Right ventricle myocardium inferior (tissue), 1 donor: ENCODE results near the gene TRMT2A. TPM values are rescaled to one million over a fixed set of nuclear protein-coding genes. Genes with fewer than 3 reads are reported as not detected.

Experiments
- ATAC-seq: fragments of 200-7000 bp; cut with Tn5 transposase; one replicate; pipeline ENCODE4 v1.9.1; 2020; ENCODE audit warnings: mild to moderate bottlenecking, moderate library complexity
- DNase-seq: peaks from one replicate; pipeline ENCODE4 v3.0.0; 2021; ENCODE audit errors: missing footprints
- intact Hi-C: fragments of 100-400 bp; cut with DNase I; formaldehyde crosslinking; loops from one replicate; pipeline ENCODE4 v1.11.0; 2022
- total RNA-seq: library from RNA; stranded (reverse); fragmentation: NEBNext Ultra II Directional; extraction: Animal tissue kit (Norgen Biotek cat#: 25700); gene quantifications from one replicate; pipeline ENCODE4 v1.2.1, GENCODE V29; 2021
- donor health status: DM: no; HTN: yes; CAD: no; lungs with severe emphysema.

The TRMT2A gene
- total RNA-seq, 1 donor from 2014 or later: 24.5 TPM

DNA sequence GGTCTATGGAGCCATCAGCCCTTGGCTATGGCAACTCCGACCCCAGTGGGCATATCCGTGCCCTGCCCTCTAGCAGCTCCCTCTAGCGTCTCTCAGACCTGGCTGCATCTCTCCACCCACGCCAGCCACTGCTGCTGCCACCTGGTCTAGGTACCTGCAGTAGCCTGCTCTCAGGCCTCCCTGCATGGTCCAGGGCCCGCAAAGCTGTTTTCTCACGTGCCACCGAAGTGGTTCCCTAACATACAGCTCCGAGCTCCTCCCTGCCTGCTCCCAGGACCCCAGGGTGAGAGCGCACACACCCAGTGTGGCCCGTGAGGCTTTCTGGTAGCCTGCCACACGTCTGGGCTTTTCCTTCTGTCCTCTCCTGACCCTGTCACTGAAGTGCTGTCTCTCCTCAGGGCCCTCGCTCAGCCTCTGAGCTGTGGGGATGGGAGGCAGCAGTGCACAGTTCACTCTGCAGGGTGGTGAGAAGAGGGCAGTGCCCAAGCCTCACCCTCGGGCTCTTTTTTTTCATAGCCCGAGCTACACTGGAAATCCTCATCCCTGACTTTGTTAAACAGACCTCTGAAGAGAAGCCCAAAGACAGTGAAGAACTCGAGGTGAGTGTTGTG is 22.7 kb downstream of the TRMT2A start:
- no peak for DNase-seq
- peak; percentile 1 for ATAC-seq
- intact Hi-C loops: no loop called here

DNA sequence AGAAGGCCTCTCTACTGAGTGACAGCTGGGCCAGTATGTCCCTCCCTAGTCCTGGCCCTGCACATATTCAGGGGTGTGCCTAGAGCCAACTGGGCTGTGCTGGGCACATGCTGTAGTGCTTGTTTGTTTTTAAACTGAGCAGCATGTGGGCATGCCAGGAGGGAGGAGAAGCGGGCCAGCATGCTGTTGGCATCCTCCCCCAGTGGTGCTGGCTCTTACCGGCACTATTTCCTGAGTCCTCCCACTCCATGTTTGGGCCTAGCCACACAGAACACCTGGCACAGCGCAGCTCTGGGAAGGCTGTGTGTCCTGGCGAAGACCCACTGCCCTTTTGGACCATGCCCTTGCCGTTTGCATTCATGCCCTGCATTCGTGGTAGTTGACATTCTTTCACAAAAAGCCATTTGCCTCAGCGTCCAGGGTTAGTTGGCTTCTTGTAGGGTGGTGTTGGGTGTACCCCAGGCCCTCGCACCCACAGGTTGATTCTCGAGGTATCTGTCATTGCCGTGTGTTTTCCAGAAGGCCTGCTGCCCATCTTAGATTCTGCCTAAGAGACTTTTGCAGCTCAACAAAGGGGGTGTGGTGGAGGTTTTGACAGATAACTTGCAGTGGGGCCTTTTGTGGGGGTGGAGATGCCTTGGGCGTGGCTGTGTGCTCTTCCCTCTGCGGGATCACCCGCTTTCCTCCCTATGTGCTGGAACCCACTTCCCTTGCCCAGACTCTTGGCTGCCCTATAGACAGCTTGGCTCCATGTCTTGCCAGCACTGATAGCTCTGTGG is 23.4 kb downstream of the TRMT2A start:
- DNase-seq: peak; percentile 76
- intact Hi-C loops: no loop called here
- ATAC-seq: peak; percentile 98

DNA sequence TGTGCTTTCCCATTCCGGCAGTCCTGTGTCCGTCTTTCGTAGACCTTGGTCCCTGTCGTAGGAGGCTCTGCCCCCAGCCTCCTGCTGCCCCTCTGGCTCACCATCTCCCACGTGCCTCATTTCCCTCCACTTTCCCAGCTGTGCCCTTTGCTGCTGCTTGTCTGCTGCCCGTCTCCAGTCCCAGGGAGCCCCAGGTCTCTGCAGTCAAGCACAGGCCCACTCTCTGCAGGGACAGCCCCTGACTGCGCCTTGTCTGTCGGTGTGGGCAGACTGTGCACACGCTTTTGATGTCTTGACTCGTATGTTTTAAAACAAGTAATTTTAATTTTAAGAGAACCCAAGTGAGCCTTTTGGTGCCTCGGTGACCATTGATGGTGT is 24.6 kb downstream of the TRMT2A start:
- DNase-seq (no peak), ATAC-seq (no peak)
- intact Hi-C loops: no loop called here

DNA sequence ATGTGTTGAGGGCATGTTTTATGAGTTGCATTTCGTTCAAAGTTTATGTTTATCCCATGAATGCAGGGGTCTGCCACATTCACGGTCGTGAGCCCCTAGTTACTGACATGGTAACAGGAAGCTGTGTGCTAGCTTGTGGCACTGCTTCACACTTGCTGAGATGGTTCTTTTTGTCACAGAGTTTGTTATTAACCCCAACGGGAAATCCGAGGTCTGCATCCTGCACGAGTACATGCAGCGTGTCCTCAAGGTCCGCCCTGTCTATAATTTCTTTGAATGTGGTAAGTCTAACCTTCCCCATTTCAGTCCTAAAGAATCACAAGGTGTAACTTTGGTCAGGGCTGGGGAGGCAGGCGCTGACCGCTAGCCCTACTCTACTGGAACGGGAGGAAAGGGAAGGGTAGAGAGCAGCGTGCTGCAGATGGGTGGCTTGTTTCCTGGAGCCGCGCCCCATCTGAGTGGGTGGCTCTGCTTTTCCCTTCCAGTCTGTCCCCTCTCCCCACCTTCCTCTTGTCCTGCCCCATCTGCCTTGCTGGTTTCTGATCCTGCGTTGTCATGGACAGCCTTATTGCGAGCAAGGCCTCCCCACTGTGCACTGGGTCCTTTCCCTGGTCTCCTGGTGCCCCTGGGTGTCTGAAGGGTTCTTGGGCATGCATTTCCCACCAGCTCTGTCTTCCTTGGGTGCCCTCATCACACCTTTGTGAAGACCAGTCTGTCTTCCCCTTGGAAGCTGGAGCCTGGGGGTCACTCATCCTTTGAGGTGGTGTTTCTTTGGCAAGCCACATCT is 25.1 kb downstream of the TRMT2A start:
- ATAC-seq: no peak
- DNase-seq: peak; percentile 40
- intact Hi-C loops: no loop called here

DNA sequence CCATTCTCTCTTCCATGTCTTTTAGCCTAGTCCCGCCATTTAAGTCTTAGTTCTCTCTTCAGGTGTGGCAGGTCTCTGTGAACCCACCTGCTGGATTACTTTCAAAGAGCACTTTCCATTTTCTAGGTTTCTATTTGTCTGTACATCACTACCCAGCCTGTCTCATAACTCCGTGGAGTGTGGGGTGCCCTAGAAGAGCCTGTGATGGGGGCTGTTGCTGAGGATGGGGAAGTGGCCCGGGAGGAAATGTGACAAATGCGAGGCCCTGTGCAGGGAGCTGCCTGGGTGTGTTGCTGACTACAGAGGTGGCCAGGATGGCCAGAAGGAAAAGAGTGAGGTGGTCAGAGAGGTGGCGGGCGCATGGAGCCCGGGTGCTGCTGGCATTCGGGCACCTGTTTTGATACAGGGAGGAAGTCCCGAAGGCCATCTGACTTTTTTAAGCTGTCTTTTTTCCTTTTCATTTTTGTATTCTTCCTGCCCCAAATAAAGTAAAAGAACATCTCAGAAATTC is 26.2 kb downstream of the TRMT2A start:
- DNase-seq (no peak), ATAC-seq (no peak)
- intact Hi-C loops: no loop called here

DNA sequence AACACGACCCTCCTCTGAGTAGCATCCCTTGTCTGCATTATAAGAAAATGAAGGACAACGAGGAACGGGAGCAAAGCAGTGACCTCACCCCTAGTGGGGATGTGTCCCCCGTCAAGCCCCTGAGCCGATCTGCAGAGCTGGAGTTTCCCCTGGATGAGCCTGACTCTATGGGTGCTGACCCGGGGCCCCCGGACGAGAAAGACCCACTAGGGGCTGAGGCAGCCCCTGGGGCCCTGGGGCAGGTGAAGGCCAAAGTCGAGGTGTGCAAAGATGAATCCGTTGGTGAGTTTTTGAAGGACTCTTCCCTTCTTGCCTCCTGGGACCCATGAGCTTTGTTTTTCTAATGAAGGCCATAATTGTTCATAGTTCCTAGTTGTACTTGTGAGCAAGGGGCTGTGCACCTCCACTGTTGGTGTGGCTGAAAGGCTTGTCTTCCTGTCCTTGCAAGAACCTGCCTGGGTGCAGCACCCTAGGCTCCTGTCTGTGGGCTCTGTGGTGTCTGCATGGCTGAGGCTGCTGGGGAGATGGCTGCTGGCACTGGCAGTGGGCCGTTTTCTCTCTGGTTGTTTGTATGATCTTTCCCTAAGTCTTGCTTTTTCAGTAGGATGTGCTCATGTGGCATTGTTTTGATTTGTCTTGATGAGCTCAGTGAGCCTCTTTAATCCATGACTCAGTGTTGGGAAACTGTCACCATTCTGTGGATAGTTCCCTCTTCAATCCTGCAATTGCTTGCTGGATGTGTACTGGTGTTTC is 26.9 kb downstream of the TRMT2A start:
- no peak for ATAC-seq
- intact Hi-C loops: loop anchor here (10.0 kb wide), 1 partner anchor 125 kb away; no protein-coding TSS in a partner anchor

DNA sequence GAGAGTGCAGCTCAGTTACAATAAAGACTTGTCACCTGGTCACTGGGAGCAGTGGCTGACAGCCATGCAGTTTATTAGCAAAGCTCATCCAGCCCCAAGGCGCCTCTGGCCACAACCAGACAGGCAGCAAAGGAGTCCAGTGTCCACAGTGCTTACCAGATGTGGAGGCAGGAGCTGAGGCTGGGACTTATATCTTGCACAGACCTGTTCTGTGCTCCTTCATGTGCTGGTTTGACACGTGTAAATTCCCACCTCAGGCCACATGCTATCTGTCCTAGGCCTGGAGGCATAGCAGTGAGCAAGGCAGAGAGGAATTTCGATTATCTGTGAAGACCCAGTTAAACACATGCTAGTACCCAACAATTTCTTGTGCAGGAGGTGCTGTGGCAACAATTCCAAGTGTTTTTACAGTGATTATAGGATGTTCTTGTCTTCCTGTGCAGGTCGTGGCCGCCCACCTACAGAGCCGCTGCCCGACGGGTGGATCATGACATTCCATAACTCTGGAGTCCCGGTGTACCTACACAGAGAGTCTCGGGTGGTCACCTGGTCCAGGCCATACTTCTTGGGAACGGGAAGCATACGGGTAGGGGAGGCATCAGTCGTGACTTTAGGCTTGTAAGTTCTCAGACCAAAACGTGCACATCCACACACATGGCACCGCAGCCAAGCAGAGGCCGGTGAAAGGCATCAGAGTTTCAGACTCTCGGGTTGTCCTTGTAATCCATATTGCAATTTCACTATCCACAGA is 27.6 kb downstream of the TRMT2A start:
- DNase-seq: no peak
- intact Hi-C loops: loop anchor here (10.0 kb wide), 1 partner anchor 125 kb away; no protein-coding TSS in a partner anchor
- no peak for ATAC-seq

More for the DNA sequence above, 26.9 kb downstream of the TRMT2A start:
- DNase-seq: no peak

DNA sequence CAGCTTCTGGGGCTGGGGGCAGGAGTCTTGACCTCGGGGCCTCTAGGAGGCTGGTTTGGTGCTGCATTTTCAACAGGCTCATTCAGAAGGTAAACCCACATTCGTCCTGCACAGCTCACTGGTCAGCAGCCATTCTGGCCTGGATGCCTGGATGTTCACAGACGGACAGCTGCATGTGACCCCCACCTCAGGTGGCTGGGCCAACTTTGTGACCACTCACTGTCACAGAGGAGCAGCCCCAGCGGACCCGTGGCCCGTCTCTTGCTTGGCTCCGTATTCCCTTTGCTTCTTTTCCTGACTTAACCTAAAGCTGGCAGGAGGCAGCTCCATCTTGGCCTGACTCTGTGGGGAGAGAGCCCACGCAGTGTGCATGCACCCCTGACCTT is 28.8 kb downstream of the TRMT2A start:
- DNase-seq (no peak), ATAC-seq (no peak)
- intact Hi-C loops: loop anchor here (10.0 kb wide), 1 partner anchor 123 kb away; no protein-coding TSS in a partner anchor

DNA sequence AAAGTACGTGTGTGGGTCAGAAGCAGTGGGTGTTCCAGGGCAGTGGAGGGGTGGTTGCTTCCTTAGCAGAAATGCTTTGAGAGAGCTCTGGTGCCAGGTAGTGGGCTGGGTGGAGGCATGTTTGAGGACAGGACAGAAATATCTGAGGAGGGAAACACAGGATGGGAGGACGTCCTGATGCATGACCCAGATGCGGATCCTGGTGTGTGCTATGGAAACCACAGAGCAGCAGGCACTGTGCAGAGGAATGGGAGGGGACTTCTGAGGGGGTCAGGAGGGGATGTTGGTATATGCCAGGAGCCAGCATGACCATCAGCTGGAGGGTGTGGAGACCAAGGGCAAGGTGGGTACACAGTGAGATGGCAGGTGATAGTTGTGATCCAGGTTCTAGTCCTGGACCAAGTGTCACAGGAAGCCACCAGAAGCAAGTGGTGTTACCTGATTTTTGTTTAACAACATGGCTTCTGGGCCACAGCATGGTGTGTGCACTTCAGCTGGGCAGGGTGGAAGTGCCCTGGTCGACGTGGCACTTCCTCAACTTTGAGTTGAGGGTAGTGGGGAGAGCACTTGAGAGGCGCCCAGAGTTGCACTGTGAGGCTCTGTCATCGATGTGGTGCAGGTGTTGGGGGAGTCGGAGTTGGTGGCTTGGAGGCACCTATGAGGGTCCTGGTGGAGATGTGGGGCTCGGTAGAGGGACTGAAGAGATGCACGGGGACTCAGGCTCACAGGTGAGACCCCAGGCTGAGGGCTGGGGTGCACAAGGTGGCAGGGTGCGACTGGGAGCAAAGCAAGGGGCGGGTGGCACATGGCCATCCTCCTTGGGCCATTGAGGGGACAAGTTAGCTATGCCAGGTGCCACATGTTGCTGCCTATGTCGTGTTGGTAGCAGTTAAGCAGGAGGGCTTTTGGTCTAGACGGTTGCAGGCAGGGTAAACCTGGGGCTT is 29.4 kb downstream of the TRMT2A start:
- intact Hi-C loops: loop anchor here (10.0 kb wide), 1 partner anchor 123 kb away; no protein-coding TSS in a partner anchor
- DNase-seq (no peak), ATAC-seq (no peak)

DNA sequence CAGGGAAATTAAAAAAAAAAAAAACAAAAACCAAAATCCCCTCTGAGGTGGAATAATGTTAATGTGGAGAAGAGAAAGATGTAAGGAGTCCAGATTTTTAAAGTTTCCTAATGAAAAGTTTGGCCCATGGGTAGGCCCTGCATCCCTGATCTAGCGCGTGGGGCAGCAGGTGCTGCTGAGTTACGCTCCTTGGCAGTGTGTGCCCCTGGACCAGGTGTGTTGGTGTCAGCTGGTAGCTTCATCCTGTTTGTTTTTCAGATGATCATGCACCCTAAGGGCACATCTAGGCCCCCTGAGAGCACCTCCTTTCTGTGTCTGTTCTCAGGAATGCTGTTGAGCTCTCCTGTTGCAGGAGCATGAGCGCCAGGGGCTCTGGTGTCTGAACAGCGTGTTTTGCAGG is 30.3 kb downstream of the TRMT2A start:
- intact Hi-C loops: loop anchor here (10.0 kb wide), 1 partner anchor 122 kb away; no protein-coding TSS in a partner anchor
- no peak for DNase-seq
- ATAC-seq: no peak

DNA sequence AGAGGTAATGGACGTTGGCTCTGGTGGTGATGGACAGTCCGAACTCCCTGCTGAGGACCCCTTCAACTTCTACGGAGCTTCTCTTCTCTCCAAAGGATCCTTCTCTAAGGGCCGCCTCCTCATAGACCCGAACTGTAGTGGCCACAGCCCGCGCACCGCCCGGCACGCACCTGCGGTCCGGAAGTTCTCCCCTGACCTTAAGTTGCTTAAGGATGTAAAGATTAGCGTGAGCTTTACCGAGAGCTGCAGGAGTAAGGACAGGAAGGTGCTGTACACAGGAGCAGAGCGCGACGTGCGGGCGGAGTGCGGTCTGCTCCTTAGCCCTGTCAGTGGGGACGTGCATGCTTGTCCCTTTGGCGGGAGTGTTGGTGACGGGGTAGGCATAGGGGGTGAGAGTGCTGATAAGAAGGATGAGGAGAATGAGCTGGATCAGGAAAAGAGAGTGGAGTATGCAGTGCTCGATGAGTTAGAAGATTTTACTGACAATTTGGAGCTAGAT is 30.9 kb downstream of the TRMT2A start:
- DNase-seq (no peak), ATAC-seq (no peak)
- intact Hi-C loops: loop anchor here (10.0 kb wide), 1 partner anchor 121 kb away; no protein-coding TSS in a partner anchor

DNA sequence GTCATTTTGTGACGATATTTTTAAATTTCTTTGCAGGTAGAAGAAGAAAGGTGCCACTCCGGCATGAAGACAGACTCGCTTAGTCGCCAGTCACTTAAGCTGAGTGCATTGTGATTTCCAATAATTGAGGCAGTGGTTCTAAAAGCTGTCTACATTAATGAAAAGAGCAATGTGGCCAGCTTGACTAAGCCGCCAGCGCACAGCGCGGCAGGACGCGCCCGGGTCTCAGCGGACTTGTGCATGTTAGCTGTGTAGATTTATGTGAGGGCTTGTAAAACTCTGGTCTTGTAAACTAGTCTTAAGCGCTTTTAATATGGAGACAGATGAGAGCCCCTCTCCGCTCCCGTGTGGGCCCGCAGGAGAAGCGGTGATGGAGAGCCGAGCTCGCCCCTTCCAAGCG is 31.4 kb downstream of the TRMT2A start:
- ATAC-seq: no peak

DNA sequence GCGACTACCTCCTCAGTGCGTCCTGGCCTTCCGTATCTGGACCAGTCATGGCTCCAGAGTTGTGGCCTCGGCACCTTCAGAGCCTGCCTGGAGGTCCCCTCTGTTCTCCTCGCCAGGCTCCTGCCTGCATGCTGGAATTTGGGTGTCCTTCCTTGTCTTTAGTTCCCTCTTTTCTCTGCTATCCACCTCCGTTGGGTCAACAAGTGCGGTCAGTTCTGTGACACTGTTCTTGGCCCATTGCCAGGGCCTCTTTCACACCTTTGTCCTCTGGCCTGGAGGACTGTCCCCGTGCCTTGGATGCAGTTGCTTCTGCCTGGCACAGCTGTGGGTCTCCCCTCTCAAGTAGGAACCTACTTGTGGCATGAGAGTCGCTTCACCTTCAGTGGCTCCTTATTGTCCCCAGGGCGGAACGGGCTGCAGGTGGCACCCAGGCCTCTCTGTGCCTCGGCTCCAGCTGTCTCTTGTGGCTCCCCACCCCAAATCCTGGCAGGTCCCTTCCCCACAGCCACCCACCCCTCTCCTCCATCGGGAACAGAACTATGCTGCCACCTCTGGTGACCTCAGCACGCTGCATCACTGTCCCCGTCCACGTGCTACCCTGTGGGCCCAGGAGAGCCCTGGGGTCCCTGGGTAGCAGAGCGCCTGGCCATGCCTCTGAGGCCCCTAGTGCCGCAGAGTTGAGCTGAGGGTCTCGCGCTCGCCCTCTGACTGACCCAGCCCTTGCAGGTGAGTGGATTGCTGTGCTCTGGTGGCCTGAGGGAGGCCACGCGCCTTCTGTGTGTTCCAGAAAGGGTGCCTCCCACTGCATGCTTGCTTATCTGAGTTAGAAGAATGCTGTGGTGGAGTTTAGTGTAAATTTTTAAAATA is 32.2 kb downstream of the TRMT2A start:
- intact Hi-C loops: loop anchor here (5.0 to 10.0 kb wide), 3 partner anchors 33 to 120 kb away; partner anchors contain the start of genes ARVCF, RANBP1 and TRMT2A
- ATAC-seq: no peak
- no peak for DNase-seq

More for the DNA sequence above, 31.4 kb downstream of the TRMT2A start:
- intact Hi-C loops: loop anchor here (10.0 kb wide), 1 partner anchor 121 kb away; no protein-coding TSS in a partner anchor
- no peak for DNase-seq

DNA sequence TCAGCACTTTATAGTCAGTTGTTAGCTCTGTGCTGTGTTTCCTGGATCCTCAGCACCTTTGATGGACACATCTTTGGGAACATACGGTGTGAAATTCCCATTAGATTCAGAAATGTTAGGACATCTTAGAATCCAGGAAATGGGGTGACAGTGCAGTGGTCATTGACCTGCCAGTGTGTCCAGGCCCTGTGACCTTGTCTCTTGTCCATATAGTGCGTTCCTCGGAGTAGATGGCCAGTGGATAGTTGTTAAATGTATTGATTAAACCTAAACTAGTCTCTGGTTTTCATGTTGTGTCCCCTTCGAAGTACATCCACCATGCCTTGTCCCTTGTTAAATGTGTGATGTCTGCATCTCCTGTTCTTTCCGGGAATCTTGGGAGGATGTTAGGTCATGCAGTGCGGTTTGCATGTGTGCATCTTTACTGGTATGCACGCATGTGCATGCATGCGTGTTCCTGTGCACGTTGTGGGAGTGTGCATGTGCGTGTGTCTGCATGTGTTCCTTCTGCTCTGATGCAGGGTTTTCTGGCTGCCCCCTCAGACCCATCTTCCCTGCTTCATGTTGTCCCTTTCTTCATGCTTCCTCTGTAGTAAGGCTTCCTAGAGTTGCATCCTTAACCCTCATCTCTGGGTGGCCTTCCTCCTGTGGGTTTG is 33.0 kb downstream of the TRMT2A start:
- no peak for ATAC-seq
- no peak for DNase-seq
- intact Hi-C loops: loop anchor here (5.0 to 10.0 kb wide), 3 partner anchors 33 to 119 kb away; partner anchors contain the start of genes ARVCF, RANBP1 and TRMT2A
